Esophagus muscularis mucosa (tissue), 4 donors: ENCODE results near the gene TSEN15. TPM values are rescaled to one million over a fixed set of nuclear protein-coding genes. Genes with fewer than 3 reads are reported as not detected.

Experiments
- DNase-seq: peaks from one replicate; pipeline ENCODE4 v3.0.0-alpha.2; 2017; ENCODE audit errors: extremely low spot score
- H3K27ac ChIP-seq, 4 donors: fragments of 200-600 bp; sonication (generic); replicated peaks in 1 of 4; 1 replicate in 3 of 4; 2 replicates in 1 of 4; pipeline ENCODE4 v1.5.1; 2016 to 2019; ENCODE audit warnings: mild to moderate bottlenecking in 1 of 4
- H3K27me3 ChIP-seq, 4 donors: fragments of 200-600 bp; sonication (generic); one replicate each; pipeline versions ENCODE4 v1.5.1 to v1.6.0; 2016 to 2019
- H3K36me3 ChIP-seq, 4 donors: fragments of 200-600 bp; sonication (generic); one replicate each; pipeline ENCODE4 v1.5.1; 2016 to 2019
- H3K4me1 ChIP-seq, 4 donors: fragments of 200-600 bp; sonication (generic); one replicate each; pipeline ENCODE4 v1.5.1; 2016 to 2019
- H3K4me3 ChIP-seq, 4 donors: fragments of 200-600 bp; sonication (generic); 1 replicate in 2 of 4; 2 replicates in 2 of 4; pipeline ENCODE4 v1.5.1; 2016 to 2019; ENCODE audit warnings: mild to moderate bottlenecking in 4 of 4, moderate library complexity in 1 of 4
- H3K9me3 ChIP-seq, 4 donors: fragments of 200-600 bp; sonication (generic); 1 replicate in 3 of 4; 2 replicates in 1 of 4; pipeline ENCODE4 v1.5.1; 2016 to 2019
- CTCF ChIP-seq, 3 experiments: fragments of 200-600 bp in 2 of 3; fragments of 450-650 bp in 1 of 3; sonication (generic) in 2 of 3; IDR thresholded peaks; one replicate each; pipeline ENCODE4 v1.5.1; 2017 to 2019; ENCODE audit warnings: antibody characterized with exemption in 3 of 3, mild to moderate bottlenecking in 2 of 3, moderate library complexity in 1 of 3
- EP300 ChIP-seq: sonication (generic); formaldehyde crosslinking; IDR thresholded peaks from one replicate; pipeline ENCODE4 v1.6.1; 2017; ENCODE audit warnings: antibody characterized with exemption
- POLR2A ChIP-seq: fragments of 450-650 bp; IDR thresholded peaks from one replicate; pipeline ENCODE4 v1.6.1; 2017; ENCODE audit warnings: antibody characterized with exemption, moderate library complexity, mild to moderate bottlenecking, low read depth
- POLR2AphosphoS5 ChIP-seq, 2 donors: sonication (generic); formaldehyde crosslinking; IDR thresholded peaks; one replicate each; pipeline ENCODE4 v1.6.1; 2017; ENCODE audit warnings: antibody characterized with exemption in 2 of 2
- WGBS: methylation state at CpG from one replicate; pipeline ENCODE4 v1.1.5; 2018; 5-methylcytosine and 5-hydroxymethylcytosine counted together
- intact Hi-C: fragments of 100-400 bp; cut with DNase I; formaldehyde crosslinking; loops from one replicate; pipeline ENCODE4 v1.15.1; 2023
- total RNA-seq, 4 donors: library from RNA; depleted of rRNA; stranded (reverse); fragments of >200 nt; gene quantifications; one replicate each; pipeline versions ENCODE4 v1.1.0 to v1.2.1, GENCODE V29; 2016

Gene TSEN15
- total RNA-seq, 4 donors from 2014 or later = 27.3 to 52.3 (median 33.4) TPM

- DNase-seq = no peak
- H3K27ac ChIP-seq = no peak overlapping the region
- H3K36me3 ChIP-seq = no peaks in the 10 kb centered on the region
- peaks cover 0 to 10% (median 2%) of the 10 kb centered on the region in 4 donors for H3K4me1 ChIP-seq
- no peaks in the 10 kb centered on the region for H3K27me3 ChIP-seq
- 60% methylated on average over 6 of the region's 6 CpGs for WGBS
- no peaks in the 10 kb centered on the region for H3K9me3 ChIP-seq
- no peak overlapping the region for H3K4me3 ChIP-seq
- TF ChIP-seq POLR2A (no peak), EP300 (no peak), POLR2AphosphoS5 (IDR thresholded peaks at IDR 0.05) (no peak), CTCF (IDR thresholded peaks at IDR 0.05) (no peak)
- intact Hi-C loops = no loop called here
Measured at GRCh38 chr1:184027826-184028695, 23.5 kb upstream of the TSEN15 start.

- intact Hi-C loops = no loop called here
- Histone ChIP-seq H3K4me3 (no peak overlapping the region), H3K27ac (no peak overlapping the region), H3K4me1 (peaks cover 0 to 8% (median 2%) of the 10 kb centered on the region in 4 donors), H3K9me3 (no peaks in the 10 kb centered on the region), H3K36me3 (no peaks in the 10 kb centered on the region), H3K27me3 (no peaks in the 10 kb centered on the region)
- TF ChIP-seq EP300 = no peak
- no peak for TF ChIP-seq POLR2AphosphoS5 (IDR thresholded peaks at IDR 0.05)
- no peak for TF ChIP-seq CTCF (IDR thresholded peaks at IDR 0.05)
- TF ChIP-seq POLR2A = no peak
- 85% methylated on average over 5 of the region's 5 CpGs for WGBS
- no peak for DNase-seq
Measured at GRCh38 chr1:184028854-184029623, 22.5 kb upstream of the TSEN15 start.

- Histone ChIP-seq H3K27me3 (no peaks in the 10 kb centered on the region), H3K4me3 (no peak overlapping the region), H3K9me3 (no peaks in the 10 kb centered on the region), H3K36me3 (no peaks in the 10 kb centered on the region), H3K4me1 (peaks cover 0 to 4% (median 2%) of the 10 kb centered on the region in 4 donors), H3K27ac (no peak overlapping the region)
- no peak for DNase-seq
- TF ChIP-seq POLR2A (no peak), POLR2AphosphoS5 (IDR thresholded peaks at IDR 0.05) (no peak)
- intact Hi-C loops = loop anchor here (10.0 kb wide), 1 partner anchor 96 kb away; no protein-coding TSS in a partner anchor
- 81% methylated on average over 2 of the region's 2 CpGs for WGBS
Measured at GRCh38 chr1:184030433-184031091, 21.0 kb upstream of the TSEN15 start.

- no peak overlapping the region for H3K27ac ChIP-seq
- H3K9me3 ChIP-seq = no peaks in the 10 kb centered on the region
- peaks cover 0 to 4% (median under 1%) of the 10 kb centered on the region in 4 donors for H3K27me3 ChIP-seq
- intact Hi-C loops = loop anchor here (10.0 kb wide), 1 partner anchor 96 kb away; no protein-coding TSS in a partner anchor
- peaks cover 3 to 7% (median 5%) of the 10 kb centered on the region in 4 donors for H3K4me1 ChIP-seq
- TF ChIP-seq POLR2AphosphoS5 (IDR thresholded peaks at IDR 0.05) (no peak), POLR2A (no peak), CTCF (IDR thresholded peaks at IDR 0.05) (no peak), EP300 (no peak)
- no peaks in the 10 kb centered on the region for H3K36me3 ChIP-seq
- H3K4me3 ChIP-seq = no peak overlapping the region
- DNase-seq = no peak
- WGBS = 82% methylated on average over 1 of the region's 1 CpG
Measured at GRCh38 chr1:184031092-184031408, 20.5 kb upstream of the TSEN15 start.
